Cardiac muscle cell (in vitro differentiated cells and primary cell): ENCODE data around the gene COL6A2. TPM values are rescaled to one million over a fixed set of nuclear protein-coding genes. Genes with fewer than 3 reads are reported as not detected.

ENCODE experiments used
- DNase-seq, 2 donors: peaks; one replicate each; pipeline versions ENCODE4 v3.0.0 to v3.0.0-alpha.2; 2010 to 2017; ENCODE audit warnings: low read depth in 1 of 2, low spot score in 1 of 2
- H3K27ac ChIP-seq: fragments of 200-600 bp; sonication (generic); 2 replicates; pipeline ENCODE4 v1.5.1; 2016
- H3K27me3 ChIP-seq: fragments of 200-600 bp; sonication (generic); 2 replicates; pipeline ENCODE4 v1.6.0; 2016; ENCODE audit warnings: control low read depth
- H3K36me3 ChIP-seq: fragments of 200-600 bp; sonication (generic); 2 replicates; pipeline ENCODE4 v1.5.1; 2016; ENCODE audit warnings: control low read depth
- H3K4me1 ChIP-seq: fragments of 200-600 bp; sonication (generic); 2 replicates; pipeline ENCODE4 v1.8.1; 2017; ENCODE audit warnings: low read depth, mild to moderate bottlenecking, mixed run types
- H3K4me3 ChIP-seq: fragments of 200-600 bp; sonication (generic); 2 replicates; pipeline ENCODE4 v1.5.1; 2016; ENCODE audit warnings: mild to moderate bottlenecking
- H3K9me3 ChIP-seq: fragments of 200-600 bp; sonication (generic); 2 replicates; pipeline ENCODE4 v1.5.1; 2017; ENCODE audit warnings: low read depth, mild to moderate bottlenecking, control low read depth
- polyA plus RNA-seq: library from polyadenylated mRNA; unstranded; fragments of >200 nt; fragmentation: Nextera tagmentation; extraction: Ambion mirVana; gene quantifications from 2 replicates; pipeline ENCODE4 v1.2.1, GENCODE V29; 2016
- total RNA-seq: library from RNA; depleted of rRNA; stranded (reverse); fragments of >200 nt; gene quantifications from 2 replicates; pipeline ENCODE4 v1.2.3, GENCODE V29; 2016
- TF ChIP-seq, protein P1 (sequence below): IDR thresholded peaks from 2 replicates; pipeline ENCODE4 v1.5.1; 2012; ENCODE audit warnings: low read depth, mild to moderate bottlenecking, low read length

Gene COL6A2
- total and polyA plus RNA-seq, 2 experiments from 2014 or later, result 153 to 260 TPM

GRCh38 chr21:46051379-46051770 is 46.5 kb upstream of the COL6A2 start:
- Histone ChIP-seq H3K4me1 (peaks cover 6% of the 10 kb centered on the region), H3K9me3 (no peaks in the 10 kb centered on the region), H3K27ac (no peak overlapping the region), H3K36me3 (no peaks in the 10 kb centered on the region), H3K27me3 (no peaks in the 10 kb centered on the region), H3K4me3 (no peak overlapping the region)
- DNase-seq, result no peak
- TF ChIP-seq, protein P1, sequence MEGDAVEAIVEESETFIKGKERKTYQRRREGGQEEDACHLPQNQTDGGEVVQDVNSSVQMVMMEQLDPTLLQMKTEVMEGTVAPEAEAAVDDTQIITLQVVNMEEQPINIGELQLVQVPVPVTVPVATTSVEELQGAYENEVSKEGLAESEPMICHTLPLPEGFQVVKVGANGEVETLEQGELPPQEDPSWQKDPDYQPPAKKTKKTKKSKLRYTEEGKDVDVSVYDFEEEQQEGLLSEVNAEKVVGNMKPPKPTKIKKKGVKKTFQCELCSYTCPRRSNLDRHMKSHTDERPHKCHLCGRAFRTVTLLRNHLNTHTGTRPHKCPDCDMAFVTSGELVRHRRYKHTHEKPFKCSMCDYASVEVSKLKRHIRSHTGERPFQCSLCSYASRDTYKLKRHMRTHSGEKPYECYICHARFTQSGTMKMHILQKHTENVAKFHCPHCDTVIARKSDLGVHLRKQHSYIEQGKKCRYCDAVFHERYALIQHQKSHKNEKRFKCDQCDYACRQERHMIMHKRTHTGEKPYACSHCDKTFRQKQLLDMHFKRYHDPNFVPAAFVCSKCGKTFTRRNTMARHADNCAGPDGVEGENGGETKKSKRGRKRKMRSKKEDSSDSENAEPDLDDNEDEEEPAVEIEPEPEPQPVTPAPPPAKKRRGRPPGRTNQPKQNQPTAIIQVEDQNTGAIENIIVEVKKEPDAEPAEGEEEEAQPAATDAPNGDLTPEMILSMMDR, result no peak

DNA sequence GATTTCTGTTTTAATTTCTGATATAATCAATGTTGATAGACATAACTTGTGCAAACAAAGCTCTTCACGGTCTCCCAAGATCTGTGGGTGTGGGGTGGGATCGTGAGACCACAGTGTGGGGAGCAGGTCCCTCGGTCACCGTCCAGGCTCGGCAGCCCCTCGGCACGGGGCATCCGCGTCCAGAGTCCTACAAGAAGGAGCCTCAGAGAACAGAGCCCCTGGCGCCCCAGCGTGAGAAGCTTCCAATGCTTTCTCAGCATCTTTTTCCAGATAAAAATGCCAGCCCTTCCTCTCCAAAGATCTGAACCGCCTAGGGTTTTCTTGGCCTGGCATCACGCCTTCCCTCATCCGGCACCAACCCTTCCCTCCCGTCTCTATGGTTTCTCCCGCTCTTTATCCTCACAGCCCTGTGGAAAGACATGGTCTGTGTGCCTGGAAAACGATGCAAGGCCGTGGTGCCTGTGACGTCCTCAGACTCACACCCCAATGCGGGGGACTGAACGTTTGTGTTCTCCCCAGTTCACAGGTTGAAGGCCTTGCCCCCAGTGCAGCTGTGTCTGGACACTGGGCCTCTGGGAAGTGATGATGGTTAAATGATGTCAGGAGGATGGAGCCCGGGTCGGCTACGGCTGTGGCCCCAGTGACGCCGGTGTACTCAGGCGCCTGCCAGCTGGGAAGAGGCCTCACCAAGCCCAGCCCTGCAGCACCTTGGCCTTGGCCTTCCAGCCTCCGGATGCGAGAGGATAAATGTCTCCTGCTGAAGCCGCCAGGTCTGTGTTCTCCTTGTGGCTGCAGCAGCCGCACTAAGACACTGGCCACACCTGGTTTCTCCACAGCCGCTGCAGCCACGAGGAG is 45.9 kb upstream of the COL6A2 start:
- TF ChIP-seq, protein P1, result no peak
- no peaks in the 10 kb centered on the region for H3K36me3 ChIP-seq
- no peak overlapping the region for H3K27ac ChIP-seq
- no peaks in the 10 kb centered on the region for H3K9me3 ChIP-seq
- no peak overlapping the region for H3K4me3 ChIP-seq
- no peak for DNase-seq
- H3K27me3 ChIP-seq, result no peaks in the 10 kb centered on the region
- peaks cover 9% of the 10 kb centered on the region for H3K4me1 ChIP-seq

DNA sequence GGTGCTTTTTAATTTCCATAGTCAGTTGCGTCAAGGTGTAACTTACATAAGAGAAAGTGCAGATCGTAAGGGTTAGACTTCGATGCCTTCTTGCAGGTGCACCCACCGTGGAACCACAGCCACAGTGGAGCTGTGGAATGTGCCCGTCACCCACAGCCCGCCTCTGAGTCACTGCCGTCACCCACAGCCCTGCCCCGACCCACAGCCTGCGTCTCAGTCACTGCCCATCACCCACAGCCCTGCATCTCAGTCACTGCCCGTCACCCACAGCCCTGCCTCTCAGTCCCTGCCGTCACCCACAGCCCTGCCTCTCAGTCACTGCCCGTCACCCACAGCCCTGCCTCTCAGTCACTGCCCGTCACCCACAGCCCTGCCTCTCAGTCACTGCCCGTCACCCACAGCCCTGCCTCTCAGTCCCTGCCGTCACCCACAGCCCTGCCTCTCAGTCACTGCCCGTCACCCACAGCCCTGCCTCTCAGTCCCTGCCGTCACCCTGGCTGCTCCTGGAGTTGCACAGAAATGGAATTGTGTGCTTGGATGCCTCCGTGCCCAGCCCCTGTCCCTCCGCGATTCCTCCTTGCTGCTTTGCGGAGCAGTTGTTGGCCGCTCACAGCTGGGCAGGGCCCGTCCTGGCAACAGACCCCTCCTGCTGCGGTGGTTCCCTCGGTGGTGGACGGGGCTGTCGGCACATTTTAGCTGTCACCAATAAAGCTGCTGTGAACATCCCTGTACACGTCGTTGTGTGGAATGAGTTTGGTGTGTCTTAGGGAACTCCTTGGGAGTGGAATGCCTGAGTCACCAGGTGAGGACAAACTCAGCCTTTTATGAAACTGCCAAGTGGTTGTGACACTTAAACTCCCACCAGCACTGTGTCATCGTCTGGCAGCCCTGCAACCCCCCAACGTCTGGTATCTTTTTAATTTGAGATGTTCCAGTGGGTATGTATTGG is 44.9 kb upstream of the COL6A2 start:
- Histone ChIP-seq H3K4me1 (peaks cover 9% of the 10 kb centered on the region), H3K27me3 (no peaks in the 10 kb centered on the region), H3K36me3 (no peaks in the 10 kb centered on the region), H3K9me3 (no peaks in the 10 kb centered on the region), H3K27ac (peak overlapping the region; percentile 50), H3K4me3 (no peak overlapping the region)
- TF ChIP-seq, protein P1, result no peak
- DNase-seq, result peak in 1 of 2 donors; percentile 71

DNA sequence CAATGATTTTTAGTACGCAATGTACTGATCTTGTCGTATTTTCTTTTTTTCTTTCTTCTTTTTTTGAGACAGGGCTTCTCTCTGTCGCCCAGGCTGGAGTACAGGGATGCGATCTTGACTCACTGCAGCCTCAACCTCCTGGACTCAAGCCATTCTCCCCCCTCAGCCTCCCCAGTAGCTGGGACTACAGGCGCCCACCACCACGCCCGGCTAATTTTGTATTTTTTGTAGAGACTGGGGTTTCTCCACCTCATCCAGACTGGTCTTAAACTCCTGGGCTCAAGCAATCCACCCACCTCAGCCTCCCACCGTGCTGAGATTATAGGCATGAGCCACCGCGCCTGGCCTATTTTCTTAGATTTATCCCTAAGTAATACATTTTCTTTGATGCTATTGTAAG is 43.9 kb upstream of the COL6A2 start:
- DNase-seq, result no peak
- H3K9me3 ChIP-seq, result no peaks in the 10 kb centered on the region
- H3K4me1 ChIP-seq, result peaks cover 9% of the 10 kb centered on the region
- TF ChIP-seq, protein P1, result no peak
- H3K27ac ChIP-seq, result no peak overlapping the region
- H3K4me3 ChIP-seq, result no peak overlapping the region
- H3K36me3 ChIP-seq, result no peaks in the 10 kb centered on the region
- no peaks in the 10 kb centered on the region for H3K27me3 ChIP-seq

DNA sequence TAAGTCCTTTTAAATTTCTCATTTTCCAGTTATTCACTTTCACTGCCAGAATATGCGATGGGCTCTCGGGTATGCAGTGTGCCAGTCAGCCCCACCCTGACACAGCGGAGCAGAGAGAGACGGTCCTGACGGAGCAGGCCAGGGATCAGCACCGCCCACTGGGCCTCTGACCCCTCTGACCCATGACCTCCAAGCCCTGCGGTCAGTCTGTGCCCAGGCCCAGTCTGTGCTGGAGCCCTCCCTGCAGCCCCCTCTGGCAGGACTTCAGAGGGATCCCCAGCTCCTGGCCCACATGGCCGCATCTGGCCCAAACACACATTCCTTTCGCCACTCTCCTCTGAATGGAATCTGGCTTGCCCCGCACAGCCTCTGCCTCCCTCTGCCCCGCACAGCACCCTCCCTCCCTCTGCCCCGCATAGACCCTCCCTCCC is 43.4 kb upstream of the COL6A2 start:
- Histone ChIP-seq H3K27me3 (no peaks in the 10 kb centered on the region), H3K36me3 (no peaks in the 10 kb centered on the region), H3K9me3 (no peaks in the 10 kb centered on the region), H3K4me3 (no peak overlapping the region), H3K27ac (no peak overlapping the region), H3K4me1 (peaks cover 9% of the 10 kb centered on the region)
- TF ChIP-seq, protein P1, result no peak
- peak; percentile 64 to 72 for DNase-seq
